HG02840 (cell line): Measurements from ENCODE around the gene PBX1.

Experiments
- ATAC-seq: cut with Tn5 transposase; IDR thresholded peaks from one replicate; pipeline ENCODE4 v1.9.1; 2021; ENCODE audit warnings: mild to moderate bottlenecking, moderate library complexity, moderate number of reproducible peaks; ENCODE audit not compliant: unreplicated experiment, low FRiP score

Gene PBX1

DNA sequence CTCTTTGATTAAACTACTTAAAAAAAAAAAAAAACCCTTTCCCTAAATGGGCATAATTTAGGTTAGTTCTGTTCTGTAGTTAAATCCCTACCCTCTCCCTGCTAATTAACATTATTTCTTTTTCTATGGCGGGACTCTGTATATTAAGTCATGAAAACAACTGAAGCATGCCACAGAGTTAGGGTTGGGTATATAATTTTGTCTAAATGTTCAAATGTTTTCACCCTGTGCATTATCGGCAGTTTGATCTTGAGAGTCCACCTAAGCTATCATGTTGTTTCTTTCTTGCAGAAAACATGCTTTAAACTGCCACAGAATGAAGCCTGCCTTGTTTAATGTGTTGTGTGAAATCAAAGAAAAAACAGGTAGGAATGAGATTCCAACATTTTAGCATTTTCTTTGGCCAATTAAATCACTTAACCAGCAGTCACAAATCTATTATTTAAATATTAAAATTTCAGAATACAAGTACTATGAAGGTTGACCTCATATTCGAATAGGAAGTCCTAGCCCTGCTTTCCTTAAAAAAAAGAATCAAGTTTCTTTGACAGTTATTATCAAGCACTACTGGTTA lies 4.0 kb downstream of the PBX1 start:
- no peak for ATAC-seq

DNA sequence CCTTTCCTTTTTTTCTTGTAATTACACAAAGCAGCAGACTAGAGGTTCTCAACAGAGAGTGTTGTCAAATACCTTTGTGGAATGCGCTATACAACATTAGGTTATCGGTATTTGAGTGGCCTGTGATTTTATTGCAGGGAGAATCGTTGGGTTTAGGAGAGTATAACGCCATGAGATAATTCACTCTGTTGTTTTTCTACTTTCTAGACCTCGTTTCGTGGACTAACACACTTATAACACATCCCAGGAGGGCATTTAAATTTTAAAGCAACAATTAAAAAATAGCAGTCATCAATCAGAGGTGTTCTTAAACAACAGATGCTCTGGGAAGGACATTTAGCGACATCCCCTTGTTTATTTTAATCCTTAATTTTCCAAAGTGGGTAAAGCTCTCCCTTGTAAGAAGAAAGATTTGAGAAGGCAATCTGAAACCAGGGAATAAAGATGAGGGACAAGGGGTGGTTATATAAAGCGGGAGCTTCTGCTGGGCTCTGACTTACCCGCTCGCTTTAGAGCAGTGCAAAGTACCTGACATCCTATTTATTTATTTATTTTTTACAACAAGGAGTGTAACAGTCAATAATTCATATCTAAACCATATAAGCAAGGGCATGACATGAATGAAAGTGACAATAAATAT lies 4.9 kb downstream of the PBX1 start:
- ATAC-seq, result no peak

DNA sequence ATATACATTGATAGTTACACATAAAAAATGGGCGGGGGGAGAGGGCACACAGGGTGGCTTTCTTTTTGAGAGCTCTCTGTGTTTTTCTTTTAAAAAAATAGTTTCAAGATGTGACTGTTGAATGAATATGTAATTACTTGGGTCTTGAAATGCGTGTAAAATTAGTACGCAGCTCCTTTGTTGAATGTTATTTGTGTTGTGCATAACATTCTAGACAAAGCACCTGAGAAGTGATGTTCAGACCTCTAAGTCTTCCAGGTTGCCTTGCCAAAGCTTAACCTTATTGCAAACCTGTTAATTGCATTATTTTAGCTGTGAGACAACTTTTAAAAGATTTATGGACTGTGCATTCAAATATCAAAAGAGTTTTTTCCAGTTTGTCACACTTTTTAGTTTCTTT lies 5.4 kb downstream of the PBX1 start:
- ATAC-seq, result no peak

DNA sequence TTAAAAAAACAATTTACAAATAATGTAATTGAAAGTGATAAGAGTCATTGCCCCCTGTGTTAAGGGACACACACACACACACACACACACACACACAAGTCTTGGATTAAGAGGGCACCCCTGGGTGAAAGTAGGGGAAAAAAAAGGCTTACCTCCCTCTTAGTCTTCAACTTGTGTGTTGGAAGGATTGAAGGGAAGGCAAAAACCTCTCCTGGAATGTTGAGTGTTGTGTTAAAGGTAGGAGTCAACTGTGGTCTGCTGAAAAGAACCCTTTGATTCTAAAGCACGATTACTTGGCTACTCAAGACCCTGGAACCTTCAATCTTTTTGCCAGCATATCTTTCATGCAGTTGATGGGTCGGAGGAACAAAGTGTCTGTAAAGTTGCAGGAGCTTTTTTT lies 6.4 kb downstream of the PBX1 start:
- ATAC-seq, result no peak

DNA sequence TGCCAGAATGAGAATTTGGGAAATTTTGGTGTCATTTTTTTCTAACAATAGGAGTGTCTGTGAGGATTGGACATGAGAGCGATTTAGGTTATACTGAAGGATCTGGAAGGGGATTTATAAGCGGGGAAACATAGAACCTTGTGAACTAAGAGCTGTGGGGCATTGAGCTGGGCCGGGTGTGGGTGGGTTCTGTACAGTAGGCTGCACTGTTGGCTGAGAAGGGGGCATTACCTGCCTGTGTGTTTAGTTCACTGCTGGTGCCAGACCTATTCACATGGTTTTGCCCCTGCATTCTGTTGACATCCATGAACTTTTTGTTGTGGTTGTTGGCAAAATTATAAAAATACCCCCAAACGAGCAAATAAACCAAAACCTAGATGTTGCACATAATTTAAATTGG lies 8.8 kb downstream of the PBX1 start:
- ATAC-seq, result no peak

DNA sequence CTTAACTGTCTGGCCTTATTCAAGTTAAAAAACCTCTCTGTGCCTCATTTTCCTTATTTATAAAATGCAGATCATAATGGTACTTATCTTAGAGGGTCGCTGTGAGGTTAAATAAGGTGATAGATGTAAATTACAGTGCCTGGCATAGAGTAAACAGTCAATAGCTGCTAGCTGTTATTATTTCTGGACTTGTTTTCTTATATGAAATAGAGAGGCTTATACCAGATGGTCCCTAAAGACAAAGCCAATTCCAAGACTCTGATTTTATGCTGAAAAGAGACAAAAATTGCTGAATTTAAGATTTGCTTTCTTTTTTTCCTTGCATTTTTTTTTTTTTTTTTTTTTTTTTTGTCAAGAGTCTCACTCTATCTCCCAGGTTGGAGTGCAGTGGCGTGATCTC lies 10.3 kb downstream of the PBX1 start:
- no peak for ATAC-seq

DNA sequence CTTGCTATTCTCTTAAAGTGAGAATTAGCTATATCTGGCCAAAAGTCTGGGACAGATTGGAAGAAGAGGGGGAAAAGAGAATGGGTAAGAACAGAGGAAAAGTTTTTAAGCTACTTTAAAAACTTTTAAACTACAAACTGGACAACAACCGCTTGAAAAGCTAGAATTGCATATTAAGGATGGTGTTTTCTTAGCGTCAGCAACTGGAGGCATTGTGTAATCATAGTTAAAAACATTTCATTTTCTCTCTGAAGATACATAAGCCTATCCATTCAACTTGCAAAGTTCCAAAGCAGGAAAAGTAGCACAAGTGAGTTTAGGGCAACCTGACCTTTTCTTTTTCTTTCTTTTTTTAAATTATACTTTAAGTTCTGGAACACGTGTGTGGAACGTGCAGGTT lies 10.9 kb downstream of the PBX1 start:
- ATAC-seq, result no peak

DNA sequence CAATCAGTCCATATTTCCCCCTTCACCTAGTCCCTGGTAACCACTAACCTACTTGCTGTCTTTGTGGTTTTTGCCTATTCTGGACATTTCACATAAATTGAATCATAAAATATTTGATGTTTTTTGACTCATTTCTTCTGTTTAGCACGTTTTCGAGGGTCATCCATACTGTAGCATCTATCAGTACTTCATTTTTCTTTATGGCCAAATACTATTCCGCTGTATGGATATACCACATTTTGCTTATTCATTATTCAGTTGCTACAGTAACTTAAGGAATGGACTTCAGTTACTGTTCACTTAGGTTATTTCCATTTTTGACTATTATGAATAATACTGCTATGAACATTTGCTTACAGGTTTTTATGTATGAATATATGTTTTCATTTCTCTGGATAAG lies 12.3 kb downstream of the PBX1 start:
- ATAC-seq, result no peak

DNA sequence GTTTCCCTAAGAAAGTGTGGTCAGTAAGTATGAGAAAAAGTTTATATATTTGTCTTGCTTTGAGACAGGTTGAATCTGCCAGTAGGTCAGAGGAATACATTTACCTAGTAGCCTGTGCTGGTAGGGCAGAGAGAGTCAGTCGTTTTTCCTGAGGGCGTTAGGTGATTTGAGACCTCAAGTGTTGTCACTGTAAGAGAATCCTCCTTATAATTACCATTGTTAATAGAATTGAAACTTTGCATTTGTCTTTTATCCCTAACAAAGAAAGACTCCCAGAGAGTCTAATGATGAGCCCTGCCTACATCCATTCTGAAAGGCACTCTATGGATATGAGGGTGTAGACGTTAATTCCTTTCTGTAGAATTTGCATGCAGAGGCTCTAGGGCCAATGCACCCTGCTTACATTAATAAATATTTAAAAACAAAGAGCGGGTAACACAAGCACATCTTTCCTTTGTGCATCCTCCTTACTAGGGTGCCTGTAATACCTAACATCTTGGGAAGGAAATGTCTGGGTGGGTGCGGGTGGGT lies 16.4 kb downstream of the PBX1 start:
- no peak for ATAC-seq

DNA sequence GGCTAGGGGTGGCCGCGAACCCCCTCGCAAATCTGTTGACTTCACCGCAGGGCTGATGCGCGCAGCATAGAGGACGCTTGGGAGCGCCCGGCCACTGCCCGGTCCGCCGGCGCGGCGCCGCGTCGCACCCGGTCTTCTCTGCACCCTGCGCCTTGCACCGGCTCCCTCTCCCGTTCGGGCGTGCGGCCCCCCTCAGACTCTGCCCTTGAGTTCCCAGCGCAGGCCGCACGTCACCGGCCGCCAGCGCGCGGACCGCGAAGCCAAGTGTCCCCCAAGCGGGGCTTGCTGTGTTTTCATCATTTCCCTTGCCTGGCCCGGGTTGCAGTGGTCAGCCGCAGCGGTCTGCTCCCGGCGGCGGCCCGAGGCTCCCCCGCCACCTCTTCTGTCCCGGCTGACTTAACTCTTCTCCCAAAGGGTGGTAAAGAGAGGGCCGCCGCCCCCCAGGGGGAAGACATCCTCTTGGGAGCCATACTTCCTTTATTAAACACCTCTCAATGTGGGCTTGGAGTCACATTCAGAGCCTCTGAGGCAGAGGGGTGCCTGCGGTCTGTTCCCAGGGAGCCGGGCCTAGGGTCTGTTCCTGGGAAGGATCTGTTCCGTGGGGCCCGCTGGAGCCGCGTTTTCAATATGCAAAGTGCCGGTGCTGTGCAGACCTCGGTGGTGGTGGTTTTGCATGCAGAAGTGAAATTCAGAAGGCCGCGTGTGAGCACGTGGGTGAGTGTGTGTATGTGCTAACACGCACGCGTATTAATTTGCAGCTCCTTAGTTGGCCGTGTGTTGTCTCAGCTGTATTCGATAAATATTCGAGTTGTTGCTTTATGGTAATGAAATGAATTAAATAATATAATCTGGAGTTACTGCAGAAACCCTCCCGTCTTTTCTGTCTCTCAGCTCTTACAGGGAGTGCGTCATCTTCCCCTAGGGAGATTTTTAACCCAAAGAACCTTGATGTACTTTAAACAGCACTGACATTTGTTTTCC lies 17.6 kb downstream of the PBX1 start:
- no peak for ATAC-seq

DNA sequence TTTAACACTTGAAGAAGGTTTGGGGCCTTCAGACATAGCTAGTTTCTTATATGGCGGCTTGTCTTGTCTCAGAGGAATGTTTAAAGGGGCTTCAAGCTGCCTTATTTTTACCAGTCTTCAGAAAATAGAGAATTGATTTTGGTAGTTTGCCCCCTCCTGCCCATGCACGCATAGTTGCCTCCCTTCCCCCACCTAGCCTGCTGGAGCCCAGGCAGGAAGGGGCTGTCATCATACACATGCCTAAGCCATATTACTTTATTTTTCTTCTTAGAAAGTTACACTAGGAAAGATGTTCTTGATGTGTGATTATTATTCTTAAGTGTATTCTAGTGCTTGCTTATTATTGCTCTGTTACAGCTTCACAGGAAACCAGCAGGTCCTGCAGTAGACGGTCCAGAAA lies 18.3 kb downstream of the PBX1 start:
- no peak for ATAC-seq

DNA sequence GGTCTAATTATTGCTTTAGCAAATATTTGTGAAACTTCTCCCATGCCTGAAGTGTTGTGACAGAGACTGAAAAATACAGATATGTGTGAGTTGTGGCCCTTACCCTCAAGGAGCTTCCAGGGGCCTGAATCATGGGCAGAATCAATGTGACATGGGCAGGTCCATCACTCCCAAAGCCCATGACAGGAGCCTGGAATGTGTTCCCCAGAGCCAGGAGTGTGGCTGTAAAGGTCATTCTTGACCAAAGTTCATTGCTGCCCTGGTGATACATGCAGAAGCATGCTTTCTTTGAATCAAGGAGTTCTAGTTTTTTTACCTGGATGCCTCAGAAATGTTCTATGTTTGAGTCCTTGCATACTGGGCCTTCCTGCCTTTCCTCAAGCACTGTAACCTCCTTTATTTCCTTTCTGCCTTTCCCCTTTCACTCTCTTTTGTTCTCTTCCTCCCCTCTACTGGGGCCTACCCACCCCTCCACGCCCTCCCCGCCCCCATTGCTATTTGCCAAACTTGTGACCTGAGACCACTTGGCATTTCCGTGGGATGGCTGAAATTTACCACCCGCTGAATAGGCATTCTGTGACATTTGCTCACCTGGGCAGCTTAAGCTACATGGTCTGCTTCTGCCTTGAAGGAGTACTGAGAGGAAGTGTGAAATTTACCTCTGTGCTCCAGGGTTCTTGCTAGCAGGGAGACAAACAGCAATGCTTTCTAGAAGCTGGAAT lies 19.7 kb downstream of the PBX1 start:
- ATAC-seq, result no peak

DNA sequence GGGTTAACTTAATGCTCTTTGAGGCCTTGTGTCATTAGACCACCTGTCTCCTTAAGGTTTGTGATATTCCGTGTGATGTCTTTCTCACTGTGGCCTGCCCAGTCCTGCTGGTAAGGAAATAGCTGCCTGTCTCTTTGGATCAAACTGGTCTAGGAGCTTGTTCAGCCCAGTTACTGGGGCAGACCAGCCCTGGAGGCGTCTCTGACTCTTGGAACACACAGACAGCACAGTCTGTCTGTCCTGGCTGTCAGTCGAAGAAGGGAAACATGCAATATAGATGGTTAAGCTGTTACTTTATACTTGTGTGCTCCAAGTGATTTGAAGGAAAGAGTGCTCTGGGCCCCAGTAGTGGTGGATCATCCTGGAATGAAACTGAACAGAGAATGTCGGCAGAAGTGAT lies 20.4 kb downstream of the PBX1 start:
- ATAC-seq, result no peak

DNA sequence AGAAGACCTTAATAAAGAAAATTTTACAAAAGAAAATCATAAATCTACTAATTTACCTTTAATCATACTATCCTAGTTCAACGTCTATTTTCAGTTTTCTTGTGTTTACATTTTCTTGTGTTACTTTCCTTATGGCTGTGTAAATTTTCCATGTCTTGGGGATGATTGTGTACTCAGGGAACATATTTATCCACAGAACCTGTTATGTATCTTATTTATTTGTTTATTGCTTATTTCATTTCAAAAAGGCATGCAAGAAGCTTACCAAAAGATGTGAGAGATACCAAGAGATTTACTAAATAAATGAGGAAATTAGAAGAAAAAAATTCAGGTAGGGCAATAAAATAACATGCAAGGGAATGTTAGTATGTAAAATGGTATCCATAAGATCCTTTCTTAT lies 22.8 kb downstream of the PBX1 start:
- no peak for ATAC-seq

DNA sequence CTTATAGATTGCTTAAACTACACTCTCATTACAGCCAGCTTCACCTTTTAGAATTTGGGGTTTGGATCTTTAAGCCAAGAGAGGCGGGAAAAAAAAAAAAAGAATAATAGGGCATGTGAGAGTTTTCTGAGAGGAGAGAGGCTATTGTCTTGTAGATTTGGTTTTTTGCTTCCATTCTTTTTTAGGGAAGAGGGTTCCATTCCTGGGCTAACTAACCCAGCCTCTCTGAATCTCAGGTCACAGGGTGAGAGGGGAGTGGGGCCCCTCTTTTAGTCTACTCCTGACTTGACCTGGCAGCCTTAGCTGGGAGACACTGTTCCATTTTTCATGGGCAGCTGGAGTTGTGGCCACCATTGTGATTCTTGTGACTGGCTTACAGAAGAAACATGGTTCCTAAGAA lies 24.2 kb downstream of the PBX1 start:
- ATAC-seq, result no peak

DNA sequence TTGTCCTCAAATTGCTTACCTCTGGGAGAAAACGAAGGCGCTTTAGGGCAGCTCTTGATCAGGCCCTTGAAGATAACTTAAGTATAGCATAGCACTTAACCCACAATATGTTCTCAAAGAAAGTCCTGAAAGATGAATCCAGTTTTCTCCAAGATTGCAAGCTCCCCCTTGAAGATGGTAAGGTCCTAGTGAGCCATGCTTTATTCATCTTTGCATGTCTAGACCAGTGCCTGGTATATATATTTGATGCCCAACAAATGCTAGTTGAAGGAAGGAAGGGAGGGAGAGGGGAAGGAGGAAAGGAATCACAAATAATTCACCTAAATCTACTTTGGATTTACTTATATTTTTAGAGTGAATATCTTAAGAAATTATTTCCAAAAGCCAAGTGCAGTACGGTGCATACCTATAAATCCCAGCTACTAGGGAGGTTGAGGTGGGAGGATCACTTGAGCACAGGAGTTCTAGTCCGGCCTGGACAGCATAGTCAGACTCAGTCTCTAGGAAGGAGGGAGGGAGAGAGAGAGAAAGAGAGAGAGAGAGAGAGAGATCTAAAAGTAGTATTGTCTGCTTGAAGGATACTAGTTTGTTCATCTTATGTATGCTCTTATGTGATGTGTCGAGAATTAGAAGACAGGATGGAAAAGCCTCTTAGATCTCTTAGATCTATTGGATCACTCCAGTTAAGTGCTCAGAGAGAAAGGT lies 25.0 kb downstream of the PBX1 start:
- ATAC-seq, result no peak

DNA sequence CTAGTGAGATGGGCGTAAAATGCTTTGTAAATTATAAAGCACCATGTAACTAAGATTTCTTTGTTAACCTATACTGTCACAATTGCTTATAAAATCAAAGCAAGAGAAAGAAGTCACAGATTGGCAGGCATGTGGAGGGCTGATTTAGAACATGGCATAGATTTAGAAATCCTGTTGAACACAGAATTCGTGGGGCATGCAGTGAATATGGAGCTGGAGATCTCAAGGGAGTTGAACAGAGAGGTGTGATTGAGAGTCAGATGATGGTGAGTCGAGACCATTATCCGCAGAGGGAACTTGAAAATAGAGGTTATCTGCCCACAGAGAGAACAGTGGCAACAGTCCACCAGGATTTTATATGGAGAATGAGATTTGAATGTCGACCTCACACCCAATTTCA lies 27.6 kb downstream of the PBX1 start:
- no peak for ATAC-seq

DNA sequence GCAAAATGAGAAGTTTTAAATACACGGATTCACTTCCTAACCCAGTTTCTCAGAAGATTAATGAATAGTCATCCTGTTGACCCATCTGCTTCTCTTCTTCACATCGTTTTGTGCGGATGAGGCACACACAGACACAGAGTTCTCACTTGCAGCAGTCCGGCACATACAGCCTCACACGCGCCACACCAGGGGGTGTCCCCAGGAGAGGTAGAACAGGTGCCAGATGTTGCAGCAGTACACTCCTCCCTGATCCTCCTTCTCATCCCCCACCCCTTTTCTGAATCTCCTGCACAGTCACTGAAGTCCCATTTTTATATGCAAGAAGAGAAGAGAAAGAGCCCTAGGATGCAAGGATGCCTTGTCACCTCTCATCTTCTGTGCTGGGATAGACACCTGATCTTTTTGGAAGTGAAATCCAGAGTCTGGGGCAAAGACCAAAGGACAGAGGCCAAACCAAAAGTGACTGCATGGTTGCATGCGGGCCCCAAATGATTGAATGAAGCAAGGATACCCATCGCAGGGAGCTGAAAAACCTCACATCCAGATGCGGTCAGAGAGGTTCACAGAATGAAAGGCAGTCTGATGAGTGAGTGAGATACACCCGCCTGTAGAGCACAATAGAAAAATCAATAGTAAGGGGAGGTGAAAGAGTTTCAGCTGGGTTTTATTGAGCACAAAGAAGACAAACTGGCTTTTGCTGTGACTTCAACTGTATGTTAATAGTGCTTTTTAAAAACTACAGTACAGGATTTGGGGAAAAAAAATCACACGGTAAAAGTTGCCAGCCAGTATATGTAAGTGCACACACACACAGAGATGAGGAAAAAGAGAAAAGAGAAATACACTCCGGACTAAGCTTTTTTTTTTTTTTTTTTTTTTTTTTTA lies 28.9 kb downstream of the PBX1 start:
- no peak for ATAC-seq
